ENCODE data around the gene DLG2.

The DLG2 gene

GRCh38 chr11:85539740-85540139 lies 87.4 kb downstream of the DLG2 start:
- Histone ChIP-seq H3K36me3 (replicated peaks; ENCODE audit: insufficient read depth, low read length) (no peaks in the 10 kb centered on the region), H3K4me3 (ENCODE audit: low read length) (no peak overlapping the region), H2AFZ (ENCODE audit: low read length) (no peak overlapping the region), H3K9me2 (replicated peaks; ENCODE audit: insufficient read depth, low read length) (no peaks in the 10 kb centered on the region), H3K27ac (ENCODE audit: low read length) (no peak overlapping the region), H4K20me1 (ENCODE audit: insufficient read depth, low read length) (no peaks in the 10 kb centered on the region), H3K9me3 (replicated peaks; ENCODE audit: insufficient read depth, low read length) (no peaks in the 10 kb centered on the region), H3K4me1 (ENCODE audit: low read length) (no peaks in the 10 kb centered on the region), H3K27me3 (replicated peaks; ENCODE audit: insufficient read depth, low read length) (no peaks in the 10 kb centered on the region), H3K4me2 (ENCODE audit: low read depth, low read length) (no peak overlapping the region), H3K9ac (ENCODE audit: low read length) (no peak overlapping the region), H3F3A (ENCODE audit: insufficient read depth, low read length) (no peaks in the 10 kb centered on the region), H3K79me2 (ENCODE audit: low read length) (no peaks in the 10 kb centered on the region)
- DNase-seq = no peak
- TF ChIP-seq EZH2 (optimal IDR thresholded peaks at IDR 0.05; ENCODE audit: low read depth, low read length) (no peak), EZH2phosphoT487 (IDR thresholded peaks at IDR 0.05; ENCODE audit: low read length) (no peak)
- TF ChIP-seq, protein P1, sequence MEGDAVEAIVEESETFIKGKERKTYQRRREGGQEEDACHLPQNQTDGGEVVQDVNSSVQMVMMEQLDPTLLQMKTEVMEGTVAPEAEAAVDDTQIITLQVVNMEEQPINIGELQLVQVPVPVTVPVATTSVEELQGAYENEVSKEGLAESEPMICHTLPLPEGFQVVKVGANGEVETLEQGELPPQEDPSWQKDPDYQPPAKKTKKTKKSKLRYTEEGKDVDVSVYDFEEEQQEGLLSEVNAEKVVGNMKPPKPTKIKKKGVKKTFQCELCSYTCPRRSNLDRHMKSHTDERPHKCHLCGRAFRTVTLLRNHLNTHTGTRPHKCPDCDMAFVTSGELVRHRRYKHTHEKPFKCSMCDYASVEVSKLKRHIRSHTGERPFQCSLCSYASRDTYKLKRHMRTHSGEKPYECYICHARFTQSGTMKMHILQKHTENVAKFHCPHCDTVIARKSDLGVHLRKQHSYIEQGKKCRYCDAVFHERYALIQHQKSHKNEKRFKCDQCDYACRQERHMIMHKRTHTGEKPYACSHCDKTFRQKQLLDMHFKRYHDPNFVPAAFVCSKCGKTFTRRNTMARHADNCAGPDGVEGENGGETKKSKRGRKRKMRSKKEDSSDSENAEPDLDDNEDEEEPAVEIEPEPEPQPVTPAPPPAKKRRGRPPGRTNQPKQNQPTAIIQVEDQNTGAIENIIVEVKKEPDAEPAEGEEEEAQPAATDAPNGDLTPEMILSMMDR (IDR thresholded peaks at IDR 0.05; ENCODE audit: low read length) = no peak

GRCh38 chr11:85539029-85539689 lies 88.0 kb downstream of the DLG2 start:
- Histone ChIP-seq H3K79me2 (ENCODE audit: low read length) (no peaks in the 10 kb centered on the region), H3K9me2 (replicated peaks; ENCODE audit: insufficient read depth, low read length) (no peaks in the 10 kb centered on the region), H3K4me1 (ENCODE audit: low read length) (no peaks in the 10 kb centered on the region), H4K20me1 (ENCODE audit: insufficient read depth, low read length) (no peaks in the 10 kb centered on the region), H2AFZ (ENCODE audit: low read length) (no peak overlapping the region), H3F3A (ENCODE audit: insufficient read depth, low read length) (no peaks in the 10 kb centered on the region), H3K27me3 (replicated peaks; ENCODE audit: insufficient read depth, low read length) (no peaks in the 10 kb centered on the region), H3K9me3 (replicated peaks; ENCODE audit: insufficient read depth, low read length) (no peaks in the 10 kb centered on the region), H3K4me2 (ENCODE audit: low read depth, low read length) (no peak overlapping the region), H3K9ac (ENCODE audit: low read length) (no peak overlapping the region), H3K36me3 (replicated peaks; ENCODE audit: insufficient read depth, low read length) (no peaks in the 10 kb centered on the region), H3K27ac (ENCODE audit: low read length) (no peak overlapping the region), H3K4me3 (ENCODE audit: low read length) (no peak overlapping the region)
- TF ChIP-seq, protein P1 (IDR thresholded peaks at IDR 0.05; ENCODE audit: low read length) = no peak
- TF ChIP-seq EZH2 (optimal IDR thresholded peaks at IDR 0.05; ENCODE audit: low read depth, low read length) (no peak), EZH2phosphoT487 (IDR thresholded peaks at IDR 0.05; ENCODE audit: low read length) (no peak)
- no peak for DNase-seq

DNA sequence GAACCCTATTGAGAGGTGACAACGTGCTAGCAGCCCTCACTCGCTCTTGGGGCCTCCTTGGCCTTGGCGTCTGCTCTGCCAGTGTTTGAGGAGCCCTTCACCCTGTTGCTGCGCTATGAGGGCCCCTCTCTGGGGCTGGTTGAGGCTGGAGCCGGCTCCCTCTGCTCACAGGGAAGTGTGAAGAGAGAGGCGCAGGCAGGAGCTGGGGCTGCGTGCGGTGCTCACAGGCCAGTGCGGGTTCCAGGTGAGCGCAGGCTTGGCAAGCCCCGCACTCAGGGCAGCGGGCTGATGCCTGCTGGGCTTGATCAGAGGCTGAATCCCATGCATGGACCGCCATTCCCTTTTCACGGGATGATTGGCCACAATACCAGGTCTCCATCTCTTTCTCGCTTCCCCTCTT lies 90.7 kb downstream of the DLG2 start:
- Histone ChIP-seq H3K4me1 (ENCODE audit: low read length) (no peaks in the 10 kb centered on the region), H3K27me3 (replicated peaks; ENCODE audit: insufficient read depth, low read length) (no peaks in the 10 kb centered on the region), H3K4me3 (ENCODE audit: low read length) (no peak overlapping the region), H3K9ac (ENCODE audit: low read length) (no peak overlapping the region), H3K4me2 (ENCODE audit: low read depth, low read length) (no peak overlapping the region), H3K27ac (ENCODE audit: low read length) (no peak overlapping the region), H2AFZ (ENCODE audit: low read length) (no peak overlapping the region), H4K20me1 (ENCODE audit: insufficient read depth, low read length) (no peaks in the 10 kb centered on the region), H3F3A (ENCODE audit: insufficient read depth, low read length) (no peaks in the 10 kb centered on the region), H3K9me3 (replicated peaks; ENCODE audit: insufficient read depth, low read length) (no peaks in the 10 kb centered on the region), H3K79me2 (ENCODE audit: low read length) (no peaks in the 10 kb centered on the region), H3K9me2 (replicated peaks; ENCODE audit: insufficient read depth, low read length) (no peaks in the 10 kb centered on the region), H3K36me3 (replicated peaks; ENCODE audit: insufficient read depth, low read length) (no peaks in the 10 kb centered on the region)
- TF ChIP-seq, protein P1 (IDR thresholded peaks at IDR 0.05; ENCODE audit: low read length) = no peak
- TF ChIP-seq EZH2 (optimal IDR thresholded peaks at IDR 0.05; ENCODE audit: low read depth, low read length) (no peak), EZH2phosphoT487 (IDR thresholded peaks at IDR 0.05; ENCODE audit: low read length) (no peak)
- DNase-seq = no peak

Data from MM.1S (cell line).